Dendritic cell treated with granulocyte-macrophage colony-stimulating factor and Interleukin-4, amounts not matched to agents 40 ng/mL and 50 ng/mL, for 4 days (primary cell): ENCODE results near the gene DCHS1.

Source experiments
- H3K27ac Mint-ChIP-seq: one replicate; pipeline ENCODE4 v1.8.0; 2022; ENCODE audit warnings: mild to moderate bottlenecking, mixed read lengths
- H3K27me3 Mint-ChIP-seq: one replicate; pipeline ENCODE4 v1.8.0; 2022; ENCODE audit warnings: mild to moderate bottlenecking, mixed read lengths
- H3K36me3 Mint-ChIP-seq: one replicate; pipeline ENCODE4 v1.8.0; 2022; ENCODE audit warnings: low read depth, mixed read lengths
- H3K4me1 Mint-ChIP-seq: one replicate; pipeline ENCODE4 v1.8.0; 2022; ENCODE audit warnings: low read depth, mixed read lengths
- H3K4me3 Mint-ChIP-seq: one replicate; pipeline ENCODE4 v1.8.0; 2022; ENCODE audit warnings: mild to moderate bottlenecking, moderate library complexity, mixed read lengths
- H3K9me3 Mint-ChIP-seq: one replicate; pipeline ENCODE4 v1.8.0; 2022; ENCODE audit warnings: mixed read lengths
- intact Hi-C: fragments of 100-400 bp; cut with micrococcal nuclease; formaldehyde crosslinking; loops from one replicate; pipeline ENCODE4 v1.15.0; 2022

Gene DCHS1

DNA sequence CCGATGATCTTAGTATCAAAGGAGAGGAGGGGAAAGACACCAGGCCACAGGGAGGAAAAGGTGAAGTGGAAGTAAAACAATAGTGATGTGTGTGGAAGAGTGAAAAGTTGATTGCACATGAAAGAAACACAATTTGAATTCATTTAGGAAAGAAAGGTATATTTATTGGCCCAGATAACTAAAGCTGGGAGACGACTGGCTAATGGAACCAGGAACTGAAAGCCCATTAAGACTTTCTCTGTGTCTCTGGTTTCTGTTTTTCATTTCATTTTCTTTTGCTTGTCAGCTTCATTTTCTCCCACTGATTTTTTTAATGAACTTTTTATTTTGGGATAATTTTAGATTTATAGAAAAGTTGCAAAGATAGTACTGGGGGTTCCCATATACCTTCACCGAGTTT is 5.1 kb upstream of the DCHS1 start:
- Mint-ChIP-seq H3K27me3 (peaks cover 15% of the 10 kb centered on the region), H3K36me3 (no peaks in the 10 kb centered on the region), H3K9me3 (no peaks in the 10 kb centered on the region), H3K27ac (no peak overlapping the region), H3K4me1 (peaks cover 14% of the 10 kb centered on the region), H3K4me3 (no peak overlapping the region)
- intact Hi-C loops: no loop called here

DNA sequence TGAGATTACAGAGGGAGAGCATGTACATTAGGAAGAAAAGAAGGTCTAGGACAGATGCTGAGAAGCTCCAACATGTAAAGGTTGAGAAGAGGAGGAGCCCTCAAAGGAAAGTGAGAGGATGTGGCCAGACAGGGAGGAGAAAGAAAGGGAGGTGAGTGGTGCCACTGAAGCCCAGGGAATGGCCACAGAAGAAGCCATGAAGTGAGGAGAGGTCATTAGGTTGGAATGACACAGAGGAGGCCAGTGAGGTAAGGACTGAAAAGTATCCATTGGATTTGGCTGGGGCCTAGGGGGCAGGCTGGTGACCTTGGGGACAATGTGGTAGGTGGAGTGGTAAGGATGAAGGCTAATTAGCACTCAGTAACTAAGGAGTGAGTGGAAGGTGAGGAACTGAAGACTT is 3.0 kb upstream of the DCHS1 start:
- Mint-ChIP-seq H3K4me1 (peaks cover 14% of the 10 kb centered on the region), H3K9me3 (no peaks in the 10 kb centered on the region), H3K27ac (no peak overlapping the region), H3K27me3 (peaks cover 15% of the 10 kb centered on the region), H3K36me3 (no peaks in the 10 kb centered on the region), H3K4me3 (no peak overlapping the region)
- intact Hi-C loops: no loop called here

- peaks cover 14% of the 10 kb centered on the region for H3K4me1 Mint-ChIP-seq
- no peak overlapping the region for H3K27ac Mint-ChIP-seq
- intact Hi-C loops: no loop called here
- no peaks in the 10 kb centered on the region for H3K36me3 Mint-ChIP-seq
- peaks cover 15% of the 10 kb centered on the region for H3K27me3 Mint-ChIP-seq
- no peaks in the 10 kb centered on the region for H3K9me3 Mint-ChIP-seq
- H3K4me3 Mint-ChIP-seq: no peak overlapping the region
These were observed 1.7 kb upstream of the DCHS1 start for GRCh38 chr11:6657346-6657745.

GRCh38 chr11:6656936-6657335 is 1.3 kb upstream of the DCHS1 start:
- H3K4me3 Mint-ChIP-seq: no peak overlapping the region
- peaks cover 14% of the 10 kb centered on the region for H3K4me1 Mint-ChIP-seq
- no peaks in the 10 kb centered on the region for H3K36me3 Mint-ChIP-seq
- H3K9me3 Mint-ChIP-seq: no peaks in the 10 kb centered on the region
- H3K27ac Mint-ChIP-seq: no peak overlapping the region
- intact Hi-C loops: no loop called here
- H3K27me3 Mint-ChIP-seq: peaks cover 15% of the 10 kb centered on the region

- Mint-ChIP-seq H3K4me3 (peak overlapping the region; percentile 68), H3K4me1 (peaks cover 14% of the 10 kb centered on the region), H3K27ac (peak overlapping the region; percentile 37), H3K27me3 (peaks cover 15% of the 10 kb centered on the region), H3K36me3 (no peaks in the 10 kb centered on the region), H3K9me3 (no peaks in the 10 kb centered on the region)
- intact Hi-C loops: no loop called here
These were observed 941 bp upstream of the DCHS1 start for GRCh38 chr11:6656584-6656915.

GRCh38 chr11:6655020-6655789 is 404 bp downstream of the DCHS1 start:
- H3K9me3 Mint-ChIP-seq: no peaks in the 10 kb centered on the region
- intact Hi-C loops: no loop called here
- H3K36me3 Mint-ChIP-seq: no peaks in the 10 kb centered on the region
- H3K4me1 Mint-ChIP-seq: peaks cover 14% of the 10 kb centered on the region
- H3K4me3 Mint-ChIP-seq: no peak overlapping the region
- peaks cover 15% of the 10 kb centered on the region for H3K27me3 Mint-ChIP-seq
- H3K27ac Mint-ChIP-seq: no peak overlapping the region

DNA sequence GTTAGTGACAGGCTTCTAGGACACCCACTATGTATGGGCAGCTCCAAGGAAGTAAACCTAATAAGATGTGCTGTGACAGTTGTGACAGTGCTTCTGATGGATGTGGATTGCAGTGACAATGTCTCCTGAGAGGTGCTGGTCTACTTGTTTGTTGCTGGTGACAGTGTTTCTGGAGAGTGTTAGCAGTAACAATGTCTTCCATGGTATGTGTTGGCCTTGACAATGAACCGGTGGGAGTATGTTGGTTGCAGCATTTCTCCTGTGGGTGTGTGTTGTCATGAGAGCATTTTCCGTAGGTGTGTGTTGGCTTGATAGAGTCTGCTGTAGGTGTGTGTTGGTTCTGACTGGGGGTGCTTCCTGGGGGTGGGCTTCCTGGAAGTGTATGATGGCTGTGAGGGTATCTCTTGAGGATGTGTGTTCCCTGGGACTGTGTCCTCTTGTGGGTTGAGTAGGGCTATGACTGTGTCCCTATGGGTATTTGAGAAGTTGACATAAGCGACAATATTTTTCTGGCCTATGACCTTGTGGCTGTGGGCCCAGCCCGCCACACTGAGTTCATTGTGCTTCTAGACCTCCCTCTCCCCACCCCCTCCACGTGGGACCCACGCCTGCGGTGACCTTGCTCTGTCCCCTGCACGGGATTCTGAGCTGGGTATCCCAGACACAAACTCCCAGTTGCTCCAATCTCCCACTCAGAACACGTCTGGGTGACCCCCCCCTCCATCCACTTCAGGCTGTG is 1.2 kb downstream of the DCHS1 start:
- Mint-ChIP-seq H3K9me3 (no peaks in the 10 kb centered on the region), H3K27me3 (peaks cover 15% of the 10 kb centered on the region), H3K27ac (no peak overlapping the region), H3K36me3 (no peaks in the 10 kb centered on the region), H3K4me3 (no peak overlapping the region), H3K4me1 (peaks cover 14% of the 10 kb centered on the region)
- intact Hi-C loops: no loop called here

DNA sequence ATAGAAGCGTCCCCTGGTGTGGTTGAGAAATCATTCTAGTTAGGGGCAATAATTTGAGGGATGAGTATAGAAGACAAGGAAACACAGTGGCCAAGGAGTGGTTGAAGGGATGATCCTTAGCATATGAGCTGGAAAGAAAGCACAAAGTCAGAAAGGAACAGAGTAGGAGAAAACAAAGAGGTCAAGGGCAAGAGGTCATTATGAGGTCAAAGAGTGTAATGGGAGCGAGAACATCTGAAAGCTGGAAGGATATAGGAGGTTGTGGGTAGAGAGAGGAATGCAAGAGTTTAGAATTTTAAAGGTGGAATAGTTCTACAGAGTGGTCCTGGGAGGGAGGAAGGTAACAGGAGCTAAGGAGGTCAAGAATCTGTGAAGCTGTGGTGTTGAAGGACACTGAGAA is 2.0 kb downstream of the DCHS1 start:
- peaks cover 15% of the 10 kb centered on the region for H3K27me3 Mint-ChIP-seq
- H3K4me3 Mint-ChIP-seq: no peak overlapping the region
- no peaks in the 10 kb centered on the region for H3K9me3 Mint-ChIP-seq
- no peaks in the 10 kb centered on the region for H3K36me3 Mint-ChIP-seq
- no peak overlapping the region for H3K27ac Mint-ChIP-seq
- peaks cover 14% of the 10 kb centered on the region for H3K4me1 Mint-ChIP-seq
- intact Hi-C loops: no loop called here

GRCh38 chr11:6653097-6653496 is 2.5 kb downstream of the DCHS1 start:
- intact Hi-C loops: no loop called here

GRCh38 chr11:6652182-6652581 is 3.4 kb downstream of the DCHS1 start:
- intact Hi-C loops: no loop called here
- H3K27ac Mint-ChIP-seq: no peak overlapping the region
- H3K36me3 Mint-ChIP-seq: no peaks in the 10 kb centered on the region
- peaks cover 14% of the 10 kb centered on the region for H3K4me1 Mint-ChIP-seq
- H3K9me3 Mint-ChIP-seq: no peaks in the 10 kb centered on the region
- H3K27me3 Mint-ChIP-seq: peaks cover 14% of the 10 kb centered on the region
- no peak overlapping the region for H3K4me3 Mint-ChIP-seq

More at GRCh38 chr11:6653097-6653496, 2.5 kb downstream of the DCHS1 start:
- Mint-ChIP-seq H3K27ac (no peak overlapping the region), H3K4me1 (peaks cover 14% of the 10 kb centered on the region), H3K9me3 (no peaks in the 10 kb centered on the region), H3K36me3 (no peaks in the 10 kb centered on the region), H3K4me3 (no peak overlapping the region), H3K27me3 (peaks cover 15% of the 10 kb centered on the region)

- intact Hi-C loops: no loop called here
These were observed 4.6 kb downstream of the DCHS1 start for GRCh38 chr11:6650980-6651379.

GRCh38 chr11:6650104-6650503 is 5.5 kb downstream of the DCHS1 start:
- Mint-ChIP-seq H3K4me1 (no peaks in the 10 kb centered on the region), H3K9me3 (no peaks in the 10 kb centered on the region), H3K4me3 (no peak overlapping the region), H3K27me3 (no peaks in the 10 kb centered on the region), H3K27ac (no peak overlapping the region), H3K36me3 (no peaks in the 10 kb centered on the region)
- intact Hi-C loops: no loop called here

More at GRCh38 chr11:6650980-6651379, 4.6 kb downstream of the DCHS1 start:
- no peaks in the 10 kb centered on the region for H3K36me3 Mint-ChIP-seq
- no peaks in the 10 kb centered on the region for H3K9me3 Mint-ChIP-seq
- H3K27me3 Mint-ChIP-seq: peaks cover 2% of the 10 kb centered on the region
- H3K4me3 Mint-ChIP-seq: no peak overlapping the region
- H3K4me1 Mint-ChIP-seq: peaks cover 2% of the 10 kb centered on the region
- H3K27ac Mint-ChIP-seq: no peak overlapping the region

DNA sequence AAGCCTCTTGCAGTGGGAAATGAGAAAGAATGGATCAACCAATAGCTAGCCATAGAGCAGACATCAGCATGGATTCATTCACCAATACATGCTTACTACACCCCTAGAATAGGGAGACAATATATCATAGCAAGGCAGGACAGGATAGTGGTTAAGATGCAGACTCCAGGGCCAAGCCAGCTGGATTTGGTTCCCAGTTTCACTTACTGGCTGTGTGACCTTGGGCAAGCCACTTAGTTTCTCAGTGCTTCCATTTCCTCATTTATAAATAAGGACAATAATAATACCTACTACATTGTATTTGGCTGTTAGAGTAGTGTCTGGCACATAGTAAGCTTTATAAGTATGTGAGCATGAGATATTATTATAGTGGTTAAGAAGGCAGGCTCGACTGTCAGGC is 7.1 kb downstream of the DCHS1 start:
- H3K36me3 Mint-ChIP-seq: no peaks in the 10 kb centered on the region
- no peaks in the 10 kb centered on the region for H3K4me1 Mint-ChIP-seq
- no peak overlapping the region for H3K27ac Mint-ChIP-seq
- H3K9me3 Mint-ChIP-seq: no peaks in the 10 kb centered on the region
- no peak overlapping the region for H3K4me3 Mint-ChIP-seq
- no peaks in the 10 kb centered on the region for H3K27me3 Mint-ChIP-seq
- intact Hi-C loops: no loop called here

GRCh38 chr11:6647836-6648235 is 7.8 kb downstream of the DCHS1 start:
- intact Hi-C loops: loop anchor here (2.0 kb wide), 1 partner anchor 29 kb away; the partner anchor contains the start of gene TPP1
- H3K4me3 Mint-ChIP-seq: no peak overlapping the region
- no peaks in the 10 kb centered on the region for H3K36me3 Mint-ChIP-seq
- H3K27me3 Mint-ChIP-seq: no peaks in the 10 kb centered on the region
- no peak overlapping the region for H3K27ac Mint-ChIP-seq
- H3K4me1 Mint-ChIP-seq: no peaks in the 10 kb centered on the region
- H3K9me3 Mint-ChIP-seq: no peaks in the 10 kb centered on the region
